BJ (cell line): ENCODE data around the gene CPAMD8. TPM values are rescaled to one million over a fixed set of nuclear protein-coding genes. Genes with fewer than 3 reads are reported as not detected.

ENCODE experiments used
- CTCF ChIA-PET: fragments of 350-600 bp; formaldehyde crosslinking; extraction: SDS; loops from one replicate; lab custom pipeline; 2021; ENCODE audit warnings: antibody characterized with exemption, inconsistent platforms; lab: Yijun Ruan, JAX
- POLR2A ChIA-PET: fragments of 300-600 bp; sonication (Branson Sonifier 250); formaldehyde crosslinking; extraction: SDS; loops from one replicate; lab custom pipeline; 2021; ENCODE audit warnings: antibody characterized with exemption; lab: Charles Lee
- DNase-seq: peaks from one replicate; pipeline ENCODE4 v3.0.0-alpha.2; 2011; ENCODE audit warnings: low read depth
- H3K27me3 ChIP-seq: 2 replicates; pipeline ENCODE4 v1.6.0; 2011; ENCODE audit warnings: low read length; ENCODE audit not compliant: control insufficient read depth, insufficient read depth
- H3K36me3 ChIP-seq: 2 replicates; pipeline ENCODE4 v1.5.1; 2011; ENCODE audit warnings: low read length; ENCODE audit not compliant: control insufficient read depth, insufficient read depth
- H3K4me3 ChIP-seq: 2 replicates; pipeline ENCODE4 v1.5.1; 2011; ENCODE audit warnings: low read depth, mild to moderate bottlenecking, control low read depth, low read length
- polyA plus RNA-seq: library from polyadenylated mRNA; depleted of rRNA; stranded (reverse); fragments of >200 nt; gene quantifications from 2 replicates; pipeline ENCODE4 v1.2.3, GENCODE V29; 2011
- TF ChIP-seq, protein P1 (sequence below): IDR thresholded peaks from 2 replicates; pipeline ENCODE4 v1.5.1; 2011; ENCODE audit warnings: low read depth, mild to moderate bottlenecking, control low read depth, inconsistent platforms, low read length, moderate library complexity; ENCODE audit not compliant: insufficient read depth

Gene CPAMD8
- polyA plus RNA-seq, 1 experiment: 1.1 TPM

DNA sequence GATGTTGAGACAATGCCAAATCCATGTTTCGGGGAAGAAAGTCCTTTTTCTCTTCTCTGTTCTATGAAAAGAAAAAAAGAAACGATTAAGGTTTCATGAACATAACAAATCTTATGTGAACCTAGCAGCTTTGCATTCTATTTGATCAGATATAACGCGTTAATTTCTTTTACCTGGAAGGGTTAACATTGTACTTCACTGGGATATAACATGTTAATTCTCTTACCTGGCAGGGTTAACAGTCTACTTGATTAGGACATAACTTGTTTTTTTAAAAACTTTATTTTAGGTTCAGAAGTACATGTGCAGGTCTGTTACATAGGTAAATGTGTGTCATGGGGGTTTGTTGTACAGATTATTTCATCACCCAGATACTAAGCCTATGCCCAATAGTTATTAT, 68.8 kb downstream of the CPAMD8 start:
- TF ChIP-seq, protein P1, sequence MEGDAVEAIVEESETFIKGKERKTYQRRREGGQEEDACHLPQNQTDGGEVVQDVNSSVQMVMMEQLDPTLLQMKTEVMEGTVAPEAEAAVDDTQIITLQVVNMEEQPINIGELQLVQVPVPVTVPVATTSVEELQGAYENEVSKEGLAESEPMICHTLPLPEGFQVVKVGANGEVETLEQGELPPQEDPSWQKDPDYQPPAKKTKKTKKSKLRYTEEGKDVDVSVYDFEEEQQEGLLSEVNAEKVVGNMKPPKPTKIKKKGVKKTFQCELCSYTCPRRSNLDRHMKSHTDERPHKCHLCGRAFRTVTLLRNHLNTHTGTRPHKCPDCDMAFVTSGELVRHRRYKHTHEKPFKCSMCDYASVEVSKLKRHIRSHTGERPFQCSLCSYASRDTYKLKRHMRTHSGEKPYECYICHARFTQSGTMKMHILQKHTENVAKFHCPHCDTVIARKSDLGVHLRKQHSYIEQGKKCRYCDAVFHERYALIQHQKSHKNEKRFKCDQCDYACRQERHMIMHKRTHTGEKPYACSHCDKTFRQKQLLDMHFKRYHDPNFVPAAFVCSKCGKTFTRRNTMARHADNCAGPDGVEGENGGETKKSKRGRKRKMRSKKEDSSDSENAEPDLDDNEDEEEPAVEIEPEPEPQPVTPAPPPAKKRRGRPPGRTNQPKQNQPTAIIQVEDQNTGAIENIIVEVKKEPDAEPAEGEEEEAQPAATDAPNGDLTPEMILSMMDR: no peak
- Histone ChIP-seq H3K27me3 (no peaks in the 10 kb centered on the region; the same call in 1 of the 2 replicates), H3K36me3 (no peaks in the 10 kb centered on the region), H3K4me3 (no peak overlapping the region)
- POLR2A ChIA-PET: no interaction called here
- no peak for DNase-seq
- CTCF ChIA-PET: no interaction called here

DNA sequence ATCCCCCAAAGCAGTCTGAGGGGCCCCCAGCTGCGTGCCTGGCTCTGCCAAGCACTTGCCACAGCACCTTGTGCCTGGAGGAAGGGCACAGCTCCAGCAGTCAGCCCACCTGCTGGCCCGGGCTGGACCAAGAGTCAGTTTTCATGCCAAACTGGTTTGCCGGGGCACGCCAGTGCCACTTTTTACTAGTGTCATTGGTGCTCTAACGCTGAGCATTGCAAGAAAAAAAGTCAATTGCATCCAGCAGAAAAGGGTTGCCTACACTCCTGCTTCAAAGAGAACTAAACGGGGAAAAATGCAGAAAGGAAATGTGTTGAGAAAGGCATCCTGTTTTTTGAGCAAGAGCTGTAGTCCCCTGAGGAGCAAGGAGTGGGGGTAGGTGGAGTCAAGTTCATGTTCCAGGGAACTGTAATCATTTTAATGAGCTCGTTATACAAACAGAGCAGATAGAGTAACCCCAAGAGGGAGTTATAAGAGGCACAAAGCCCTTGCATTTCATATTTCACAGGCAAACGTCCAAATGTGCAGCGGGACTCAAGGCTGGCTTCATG, 69.4 kb downstream of the CPAMD8 start:
- CTCF ChIA-PET: no interaction called here
- POLR2A ChIA-PET: no interaction called here
- TF ChIP-seq, protein P1: no peak
- no peaks in the 10 kb centered on the region; the same call in 1 of the 2 replicates for H3K27me3 ChIP-seq
- no peak overlapping the region for H3K4me3 ChIP-seq
- DNase-seq: no peak
- no peaks in the 10 kb centered on the region for H3K36me3 ChIP-seq

DNA sequence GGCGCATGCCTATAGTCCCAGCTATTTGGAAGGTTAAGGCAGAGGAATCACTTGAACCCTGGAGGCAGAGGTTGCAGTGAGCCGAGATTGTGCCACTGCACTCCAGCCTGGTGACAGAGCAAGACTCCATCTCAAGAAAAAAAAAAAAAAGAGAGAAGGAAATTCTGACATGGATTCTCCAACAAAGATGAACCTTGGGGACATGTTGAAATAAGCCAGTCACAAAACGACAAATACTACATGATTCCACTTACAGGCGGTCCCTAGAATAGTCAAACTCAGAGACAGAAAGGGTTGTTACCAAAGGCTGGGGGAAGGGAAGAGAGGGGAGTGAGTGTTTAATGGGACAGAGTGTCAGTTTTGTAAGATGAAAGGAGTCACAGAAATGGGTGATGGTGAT, 71.4 kb downstream of the CPAMD8 start:
- ChIA-PET POLR2A (no interaction called here), CTCF (no interaction called here)
- TF ChIP-seq, protein P1: no peak
- H3K36me3 ChIP-seq: no peaks in the 10 kb centered on the region
- H3K27me3 ChIP-seq: no peaks in the 10 kb centered on the region; the same call in 1 of the 2 replicates
- DNase-seq: no peak
- H3K4me3 ChIP-seq: no peak overlapping the region

DNA sequence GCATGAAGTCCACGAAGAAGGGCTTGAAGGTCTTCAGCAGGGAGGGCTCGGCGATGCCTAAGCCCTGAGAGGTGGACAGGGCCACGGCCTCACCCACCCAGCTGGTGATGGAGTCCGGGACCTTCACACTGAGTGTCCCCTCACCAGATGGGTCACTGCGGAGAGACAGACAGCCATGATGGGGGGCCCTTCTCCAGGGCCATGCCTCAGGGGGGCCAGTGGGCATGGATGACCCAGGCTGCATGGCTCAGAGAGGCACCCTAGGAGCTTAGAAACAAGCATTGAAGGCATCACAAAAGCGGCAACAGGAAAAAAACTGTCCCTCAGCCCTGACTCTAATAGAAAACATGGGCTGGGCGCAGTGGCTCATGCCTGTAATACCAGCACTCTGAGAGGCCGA, 74.6 kb downstream of the CPAMD8 start:
- H3K36me3 ChIP-seq: no peaks in the 10 kb centered on the region
- DNase-seq: no peak
- POLR2A ChIA-PET: no interaction called here
- H3K4me3 ChIP-seq: no peak overlapping the region
- no peaks in the 10 kb centered on the region for H3K27me3 ChIP-seq
- TF ChIP-seq, protein P1: no peak
- CTCF ChIA-PET: no interaction called here

DNA sequence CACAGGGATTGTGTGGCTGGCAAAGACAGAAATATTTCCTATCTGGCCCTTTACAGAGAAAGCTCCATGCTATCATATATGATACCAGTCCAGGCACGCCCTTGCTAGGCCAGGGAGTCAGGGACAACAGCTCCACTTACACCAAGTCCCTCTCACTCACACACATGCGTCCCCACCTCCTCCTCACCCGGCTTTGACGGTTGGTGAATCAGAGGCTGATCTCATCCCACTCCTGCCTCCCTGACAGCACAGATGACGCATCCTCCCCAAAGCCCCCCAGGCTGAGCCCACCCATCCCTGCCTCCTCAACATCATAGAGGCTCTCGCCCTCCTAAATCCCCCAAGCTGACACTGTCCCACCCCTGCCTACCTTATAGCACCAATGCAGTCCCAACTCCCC, 75.1 kb downstream of the CPAMD8 start:
- TF ChIP-seq, protein P1: no peak
- CTCF ChIA-PET: no interaction called here
- POLR2A ChIA-PET: no interaction called here
- H3K4me3 ChIP-seq: no peak overlapping the region
- DNase-seq: no peak
- H3K27me3 ChIP-seq: no peaks in the 10 kb centered on the region
- no peaks in the 10 kb centered on the region for H3K36me3 ChIP-seq
